H9 (cell line): ENCODE results near the gene MAP3K2. TPM values are rescaled to one million over a fixed set of nuclear protein-coding genes. Genes with fewer than 3 reads are reported as not detected.

Source experiments
- DNase-seq: peaks from one replicate; pipeline ENCODE4 v3.0.0-alpha.2; 2017
- H2AFZ ChIP-seq: one replicate; pipeline ENCODE4 v1.6.1; 2013; ENCODE audit warnings: mild to moderate bottlenecking, low read length, control low read depth, moderate library complexity
- H2AK5ac ChIP-seq: 2 replicates; pipeline ENCODE4 v1.6.1; 2013; ENCODE audit warnings: low read length, control low read depth, mixed read lengths; ENCODE audit not compliant: insufficient read length
- H2BK120ac ChIP-seq: one replicate; pipeline ENCODE4 v1.6.1; 2013; ENCODE audit warnings: low read depth, mild to moderate bottlenecking, low read length, control low read depth, inconsistent platforms; ENCODE audit not compliant: poor library complexity, severe bottlenecking
- H2BK12ac ChIP-seq: 2 replicates; pipeline ENCODE4 v1.6.1; 2013; ENCODE audit warnings: low read length, control low read depth, mixed read lengths, low read depth; ENCODE audit not compliant: insufficient read length
- H2BK15ac ChIP-seq: 2 replicates; pipeline ENCODE4 v1.6.1; 2013; ENCODE audit warnings: low read depth, low read length, control low read depth
- H2BK20ac ChIP-seq: one replicate; pipeline ENCODE4 v1.6.1; 2013; ENCODE audit warnings: low read depth, mild to moderate bottlenecking, low read length, control low read depth, inconsistent platforms; ENCODE audit not compliant: poor library complexity, severe bottlenecking
- H2BK5ac ChIP-seq: 2 replicates; pipeline ENCODE4 v1.6.1; 2013; ENCODE audit warnings: low read length, control low read depth, mixed read lengths; ENCODE audit not compliant: insufficient read length
- H3K14ac ChIP-seq: 2 replicates; pipeline ENCODE4 v1.6.1; 2013; ENCODE audit warnings: low read length, control low read depth; ENCODE audit not compliant: insufficient read depth
- H3K18ac ChIP-seq: 2 replicates; pipeline ENCODE4 v1.6.1; 2013; ENCODE audit warnings: low read depth, mild to moderate bottlenecking, mixed read lengths, low read length, control low read depth; ENCODE audit not compliant: insufficient read length
- H3K23ac ChIP-seq: 2 replicates; pipeline ENCODE4 v1.6.1; 2013; ENCODE audit warnings: low read length, control low read depth, mixed read lengths, low read depth; ENCODE audit not compliant: insufficient read length
- H3K23me2 ChIP-seq: 2 replicates; pipeline ENCODE4 v1.6.1; 2013; ENCODE audit warnings: low read depth, mild to moderate bottlenecking, mixed read lengths, low read length, control low read depth; ENCODE audit not compliant: insufficient read length, poor library complexity, severe bottlenecking
- H3K27ac ChIP-seq: 2 replicates; pipeline ENCODE4 v1.5.1; 2013; ENCODE audit warnings: low read length, control low read depth, mixed read lengths, low read depth; ENCODE audit not compliant: insufficient read length
- H3K27me3 ChIP-seq: 2 replicates; pipeline ENCODE4 v1.6.1; 2013; ENCODE audit warnings: low read length, control low read depth, inconsistent platforms; ENCODE audit not compliant: insufficient read depth
- H3K4ac ChIP-seq: 2 replicates; pipeline ENCODE4 v1.6.1; 2013; ENCODE audit warnings: low read depth, mild to moderate bottlenecking, control low read depth, inconsistent platforms, low read length, moderate library complexity
- H3K4me1 ChIP-seq: 2 replicates; pipeline ENCODE4 v1.6.1; 2013; ENCODE audit warnings: low read length, control low read depth, inconsistent platforms; ENCODE audit not compliant: insufficient read depth
- H3K4me2 ChIP-seq: 2 replicates; pipeline ENCODE4 v1.6.1; 2013; ENCODE audit warnings: low read length, control low read depth, mixed read lengths; ENCODE audit not compliant: insufficient read length, insufficient read depth
- H3K56ac ChIP-seq: 2 replicates; pipeline ENCODE4 v1.6.1; 2013; ENCODE audit warnings: low read depth, mild to moderate bottlenecking, mixed read lengths, low read length, control low read depth; ENCODE audit not compliant: insufficient read length
- H3K79me1 ChIP-seq: 2 replicates; pipeline ENCODE4 v1.6.1; 2013; ENCODE audit warnings: low read depth, mild to moderate bottlenecking, moderate library complexity, low read length, control low read depth, inconsistent platforms; ENCODE audit not compliant: insufficient read depth, poor library complexity, severe bottlenecking
- H3K79me2 ChIP-seq: 2 replicates; pipeline ENCODE4 v1.6.1; 2013; ENCODE audit warnings: low read length, control low read depth, inconsistent platforms; ENCODE audit not compliant: insufficient read depth
- H3K9ac ChIP-seq: 2 replicates; pipeline ENCODE4 v1.6.1; 2013; ENCODE audit warnings: low read length, control low read depth, mixed read lengths; ENCODE audit not compliant: insufficient read length; ENCODE audit errors: extremely low read depth
- H3K9me3 ChIP-seq: one replicate; pipeline ENCODE4 v1.6.1; 2013; ENCODE audit warnings: low read depth, low read length, inconsistent platforms; ENCODE audit not compliant: control insufficient read depth
- H3T11ph ChIP-seq: one replicate; pipeline ENCODE4 v1.6.1; 2013; ENCODE audit warnings: mild to moderate bottlenecking, low read length, control low read depth, inconsistent platforms
- H4K20me1 ChIP-seq: one replicate; pipeline ENCODE4 v1.6.1; 2013; ENCODE audit not compliant: control insufficient read depth, insufficient read length, insufficient read depth
- H4K5ac ChIP-seq: 2 replicates; pipeline ENCODE4 v1.6.1; 2013; ENCODE audit warnings: low read depth, mild to moderate bottlenecking, mixed read lengths, low read length, control low read depth; ENCODE audit not compliant: insufficient read length
- H4K8ac ChIP-seq: replicated peaks from 2 replicates; pipeline ENCODE4 v1.6.1; 2013; ENCODE audit warnings: low read length, control low read depth, mixed read lengths, low read depth; ENCODE audit not compliant: insufficient read length
- H4K91ac ChIP-seq: 2 replicates; pipeline ENCODE4 v1.6.1; 2013; ENCODE audit warnings: low read depth, mild to moderate bottlenecking, moderate library complexity, mixed read lengths, low read length, control low read depth; ENCODE audit not compliant: insufficient read length
- H3K27ac Mint-ChIP-seq, 3 experiments: 2 replicates in 2 of 3; 3 replicates in 1 of 3; pipeline ENCODE4 v1.8.0; 2020 to 2021; ENCODE audit warnings: mixed read lengths in 3 of 3, mild to moderate bottlenecking in 1 of 3, moderate library complexity in 1 of 3
- H3K27me3 Mint-ChIP-seq: 2 replicates; pipeline ENCODE4 v1.8.0; 2021; ENCODE audit warnings: low read depth, mild to moderate bottlenecking, moderate library complexity, mixed read lengths
- H3K36me3 Mint-ChIP-seq, 3 experiments: 2 replicates in 2 of 3; 3 replicates in 1 of 3; pipeline ENCODE4 v1.8.0; 2020 to 2021; ENCODE audit warnings: low read depth in 3 of 3, mixed read lengths in 3 of 3; ENCODE audit not compliant: insufficient read depth in 1 of 3
- H3K4me1 Mint-ChIP-seq, 2 experiments: 2 replicates each; pipeline ENCODE4 v1.8.0; 2020; ENCODE audit warnings: mixed read lengths in 2 of 2
- H3K4me3 Mint-ChIP-seq, 2 experiments: 2 replicates in 1 of 2; 3 replicates in 1 of 2; pipeline ENCODE4 v1.8.0; 2020 to 2021; ENCODE audit warnings: mild to moderate bottlenecking in 2 of 2, mixed read lengths in 2 of 2, moderate library complexity in 1 of 2
- H3K9me3 Mint-ChIP-seq, 2 experiments: 2 replicates in 1 of 2; 3 replicates in 1 of 2; pipeline ENCODE4 v1.8.0; 2020; ENCODE audit warnings: mild to moderate bottlenecking in 2 of 2, mixed read lengths in 2 of 2, moderate library complexity in 1 of 2
- WGBS: extraction: QIAGEN DNeasy Blood & Tissue Kit; methylation state at CpG from one replicate; pipeline ENCODE4 v1.1.7; 2013; ENCODE audit warnings: missing lambda C conversion rate, low lambda C conversion rate, mixed read lengths; ENCODE audit not compliant: insufficient read length; ENCODE audit errors: extremely low coverage; 5-methylcytosine and 5-hydroxymethylcytosine counted together
- total RNA-seq: library from RNA; stranded (reverse); gene quantifications from 2 replicates; pipeline ENCODE4 v1.2.1, GENCODE V29; 2021
- TF ChIP-seq, protein P1 (sequence below): fragments of 200-600 bp; sonication (generic); conservative IDR thresholded peaks from 3 replicates; pipeline ENCODE4 v1.8.0; 2021; ENCODE audit warnings: antibody characterized with exemption, mild to moderate bottlenecking

MAP3K2 gene
- total RNA-seq, 1 experiment from 2014 or later, result 25.8 TPM

DNA sequence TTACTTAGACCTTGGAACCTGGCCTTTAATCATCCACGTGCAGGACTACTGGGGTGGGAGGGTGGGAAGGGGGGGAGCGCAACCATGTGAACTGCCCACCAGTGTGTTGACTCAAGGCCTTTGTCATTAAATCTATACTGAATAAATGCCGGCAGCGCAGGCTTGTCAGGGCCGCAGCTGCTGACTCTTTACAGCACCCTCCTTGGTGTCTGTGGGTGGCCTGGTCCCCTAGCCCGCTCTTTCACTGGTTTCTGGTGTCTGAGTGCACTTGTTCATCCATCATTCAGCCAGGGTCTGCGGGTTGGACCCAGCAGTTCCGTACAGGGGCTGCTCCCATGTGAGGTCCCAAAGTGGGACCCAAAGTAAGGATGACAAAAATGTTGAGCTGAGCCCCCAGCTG is 11.5 kb downstream of the MAP3K2 start:
- H2BK20ac ChIP-seq, result no peak overlapping the region
- no peak overlapping the region for H2BK5ac ChIP-seq
- H3K56ac ChIP-seq, result no peak overlapping the region
- H4K5ac ChIP-seq, result no peak overlapping the region
- no peak overlapping the region for H2BK15ac ChIP-seq
- no peak overlapping the region for H3K23ac ChIP-seq
- no peaks in the 10 kb centered on the region for H4K20me1 ChIP-seq
- TF ChIP-seq, protein P1, sequence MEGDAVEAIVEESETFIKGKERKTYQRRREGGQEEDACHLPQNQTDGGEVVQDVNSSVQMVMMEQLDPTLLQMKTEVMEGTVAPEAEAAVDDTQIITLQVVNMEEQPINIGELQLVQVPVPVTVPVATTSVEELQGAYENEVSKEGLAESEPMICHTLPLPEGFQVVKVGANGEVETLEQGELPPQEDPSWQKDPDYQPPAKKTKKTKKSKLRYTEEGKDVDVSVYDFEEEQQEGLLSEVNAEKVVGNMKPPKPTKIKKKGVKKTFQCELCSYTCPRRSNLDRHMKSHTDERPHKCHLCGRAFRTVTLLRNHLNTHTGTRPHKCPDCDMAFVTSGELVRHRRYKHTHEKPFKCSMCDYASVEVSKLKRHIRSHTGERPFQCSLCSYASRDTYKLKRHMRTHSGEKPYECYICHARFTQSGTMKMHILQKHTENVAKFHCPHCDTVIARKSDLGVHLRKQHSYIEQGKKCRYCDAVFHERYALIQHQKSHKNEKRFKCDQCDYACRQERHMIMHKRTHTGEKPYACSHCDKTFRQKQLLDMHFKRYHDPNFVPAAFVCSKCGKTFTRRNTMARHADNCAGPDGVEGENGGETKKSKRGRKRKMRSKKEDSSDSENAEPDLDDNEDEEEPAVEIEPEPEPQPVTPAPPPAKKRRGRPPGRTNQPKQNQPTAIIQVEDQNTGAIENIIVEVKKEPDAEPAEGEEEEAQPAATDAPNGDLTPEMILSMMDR, result no peak
- H3K14ac ChIP-seq, result no peak overlapping the region
- H2BK120ac ChIP-seq, result no peak overlapping the region
- DNase-seq, result no peak
- no peaks in the 10 kb centered on the region for H3K27me3 ChIP-seq
- Mint-ChIP-seq H3K27me3 (no peaks in the 10 kb centered on the region), H3K4me3 (no peak overlapping the region), H3K4me1 (peaks cover 4 to 7% of the 10 kb centered on the region in 2 experiments; a peak in 3 of 4 replicates), H3K27ac (no peak overlapping the region), H3K9me3 (peaks cover 45 to 55% of the 10 kb centered on the region in 2 experiments), H3K36me3 (peaks cover 37 to 64% (median 41%) of the 10 kb centered on the region in 3 experiments)
- H2AFZ ChIP-seq, result no peak overlapping the region
- H2AK5ac ChIP-seq, result no peak overlapping the region
- no peak overlapping the region for H3K27ac ChIP-seq
- H3K9ac ChIP-seq, result no peak overlapping the region
- H3K18ac ChIP-seq, result no peak overlapping the region
- H3K4ac ChIP-seq, result no peak overlapping the region
- no peaks in the 10 kb centered on the region for H3K4me1 ChIP-seq
- H4K91ac ChIP-seq, result no peak overlapping the region
- no peak overlapping the region for H2BK12ac ChIP-seq
- H3T11ph ChIP-seq, result no peak overlapping the region
- H3K23me2 ChIP-seq, result no peaks in the 10 kb centered on the region
- WGBS, result no CpG with 5 or more reads among the region's 8 CpGs
- H3K79me1 ChIP-seq, result no peaks in the 10 kb centered on the region
- peaks cover 8% of the 10 kb centered on the region; the same call in 1 of the 2 replicates for H3K79me2 ChIP-seq
- no peak overlapping the region for H3K4me2 ChIP-seq
- peaks cover 21% of the 10 kb centered on the region for H3K9me3 ChIP-seq
- H4K8ac ChIP-seq, result no peak overlapping the region
